ENCODE measurements around the gene LHFPL2. TPM values are rescaled to one million over a fixed set of nuclear protein-coding genes. Genes with fewer than 3 reads are reported as not detected.

Gene LHFPL2
- total and polyA plus RNA-seq, 4 experiments from 2014 or later = 0.25 to 2.7 (median 1.6) TPM

GRCh38 chr5:78601559-78602314 lies 46.8 kb downstream of the LHFPL2 start:
- Histone ChIP-seq H3K27ac (ENCODE audit: low read depth, low read length) (no peak overlapping the region), H3K4me1 (ENCODE audit: insufficient read depth, low read length) (no peaks in the 10 kb centered on the region), H3K27me3 (ENCODE audit: insufficient read depth, low read length) (no peaks in the 10 kb centered on the region), H3K4me3 (ENCODE audit: low read length in 2 of 2) (no peak overlapping the region), H3K36me3 (ENCODE audit: insufficient read depth, low read length) (no peaks in the 10 kb centered on the region), H3K9me3 (ENCODE audit: control insufficient read depth in 1 of 2, low read length in 2 of 2) (no peaks in the 10 kb centered on the region)
- DNase-seq = no peak
- CTCF ChIA-PET (ENCODE audit: partially characterized antibody) = no interaction called here
- Mint-ChIP-seq H3K9me3 (no peaks in the 10 kb centered on the region), H3K36me3 (no peaks in the 10 kb centered on the region), H3K4me3 (no peak overlapping the region), H3K27ac (no peak overlapping the region), H3K4me1 (no peaks in the 10 kb centered on the region), H3K27me3 (peaks cover 4 to 13% of the 10 kb centered on the region in 2 donors)
- POLR2A ChIA-PET (ENCODE audit: partially characterized antibody) = no interaction called here
- intact Hi-C loops (cut with micrococcal nuclease) = no loop called here

GRCh38 chr5:78600687-78601414 lies 47.7 kb downstream of the LHFPL2 start:
- Mint-ChIP-seq H3K4me1 (no peaks in the 10 kb centered on the region), H3K9me3 (no peaks in the 10 kb centered on the region), H3K27me3 (peaks cover 4 to 12% of the 10 kb centered on the region in 2 donors), H3K36me3 (no peaks in the 10 kb centered on the region), H3K4me3 (no peak overlapping the region), H3K27ac (no peak overlapping the region)
- DNase-seq = no peak
- Histone ChIP-seq H3K36me3 (ENCODE audit: insufficient read depth, low read length) (no peaks in the 10 kb centered on the region), H3K4me3 (ENCODE audit: low read length in 2 of 2) (no peak overlapping the region), H3K4me1 (ENCODE audit: insufficient read depth, low read length) (no peaks in the 10 kb centered on the region), H3K27me3 (ENCODE audit: insufficient read depth, low read length) (no peaks in the 10 kb centered on the region), H3K27ac (ENCODE audit: low read depth, low read length) (no peak overlapping the region), H3K9me3 (ENCODE audit: control insufficient read depth in 1 of 2, low read length in 2 of 2) (no peaks in the 10 kb centered on the region)
- CTCF ChIA-PET (ENCODE audit: partially characterized antibody) = no interaction called here
- POLR2A ChIA-PET (ENCODE audit: partially characterized antibody) = no interaction called here
- intact Hi-C loops (cut with micrococcal nuclease) = no loop called here

- Histone ChIP-seq H3K27me3 (ENCODE audit: insufficient read depth, low read length) (no peaks in the 10 kb centered on the region), H3K4me3 (ENCODE audit: low read length in 2 of 2) (no peak overlapping the region), H3K4me1 (ENCODE audit: insufficient read depth, low read length) (no peaks in the 10 kb centered on the region), H3K36me3 (ENCODE audit: insufficient read depth, low read length) (no peaks in the 10 kb centered on the region), H3K27ac (ENCODE audit: low read depth, low read length) (no peak overlapping the region), H3K9me3 (ENCODE audit: control insufficient read depth in 1 of 2, low read length in 2 of 2) (no peaks in the 10 kb centered on the region)
- intact Hi-C loops (cut with micrococcal nuclease) = no loop called here
- H3K4me3 Mint-ChIP-seq = no peak overlapping the region
- DNase-seq = no peak
- no peaks in the 10 kb centered on the region for H3K4me1 Mint-ChIP-seq
- ChIA-PET POLR2A (ENCODE audit: partially characterized antibody) (no interaction called here), CTCF (ENCODE audit: partially characterized antibody) (no interaction called here)
- no peaks in the 10 kb centered on the region for H3K9me3 Mint-ChIP-seq
- peaks cover 1 to 10% of the 10 kb centered on the region in 2 donors for H3K27me3 Mint-ChIP-seq
- H3K36me3 Mint-ChIP-seq = no peaks in the 10 kb centered on the region
- H3K27ac Mint-ChIP-seq = no peak overlapping the region
Observed at GRCh38 chr5:78598973-78599372, 49.6 kb downstream of the LHFPL2 start.

- no peaks in the 10 kb centered on the region for H3K4me1 ChIP-seq (ENCODE audit: insufficient read depth, low read length)
Observed at GRCh38 chr5:78597974-78598371, 50.6 kb downstream of the LHFPL2 start.

GRCh38 chr5:78597068-78597973 lies 51.3 kb downstream of the LHFPL2 start:
- H3K4me3 Mint-ChIP-seq = no peak overlapping the region
- ChIA-PET CTCF (ENCODE audit: partially characterized antibody) (no interaction called here), POLR2A (ENCODE audit: partially characterized antibody) (no interaction called here)
- H3K4me1 Mint-ChIP-seq = no peaks in the 10 kb centered on the region
- no peak for DNase-seq
- Histone ChIP-seq H3K36me3 (ENCODE audit: insufficient read depth, low read length) (no peaks in the 10 kb centered on the region), H3K9me3 (ENCODE audit: control insufficient read depth in 1 of 2, low read length in 2 of 2) (no peaks in the 10 kb centered on the region), H3K27me3 (ENCODE audit: insufficient read depth, low read length) (no peaks in the 10 kb centered on the region), H3K4me1 (ENCODE audit: insufficient read depth, low read length) (no peaks in the 10 kb centered on the region), H3K4me3 (ENCODE audit: low read length in 2 of 2) (no peak overlapping the region), H3K27ac (ENCODE audit: low read depth, low read length) (no peak overlapping the region)
- no peak overlapping the region for H3K27ac Mint-ChIP-seq
- peaks cover 5 to 18% of the 10 kb centered on the region in 2 donors for H3K27me3 Mint-ChIP-seq
- no peaks in the 10 kb centered on the region for H3K9me3 Mint-ChIP-seq
- intact Hi-C loops (cut with micrococcal nuclease) = no loop called here
- H3K36me3 Mint-ChIP-seq = no peaks in the 10 kb centered on the region

More at GRCh38 chr5:78597974-78598371, 50.6 kb downstream of the LHFPL2 start:
- no peaks in the 10 kb centered on the region for H3K36me3 Mint-ChIP-seq
- no peaks in the 10 kb centered on the region for H3K9me3 ChIP-seq (ENCODE audit: control insufficient read depth in 1 of 2, low read length in 2 of 2)
- H3K36me3 ChIP-seq (ENCODE audit: insufficient read depth, low read length) = no peaks in the 10 kb centered on the region
- H3K27ac ChIP-seq (ENCODE audit: low read depth, low read length) = no peak overlapping the region
- no peak overlapping the region for H3K27ac Mint-ChIP-seq
- intact Hi-C loops (cut with micrococcal nuclease) = no loop called here
- no peak overlapping the region for H3K4me3 ChIP-seq (ENCODE audit: low read length in 2 of 2)
- H3K9me3 Mint-ChIP-seq = no peaks in the 10 kb centered on the region
- H3K4me1 Mint-ChIP-seq = no peaks in the 10 kb centered on the region
- DNase-seq = no peak
- H3K4me3 Mint-ChIP-seq = no peak overlapping the region
- peaks cover 5 to 18% of the 10 kb centered on the region in 2 donors for H3K27me3 Mint-ChIP-seq
- ChIA-PET POLR2A (ENCODE audit: partially characterized antibody) (no interaction called here), CTCF (ENCODE audit: partially characterized antibody) (no interaction called here)
- no peaks in the 10 kb centered on the region for H3K27me3 ChIP-seq (ENCODE audit: insufficient read depth, low read length)

GRCh38 chr5:78595458-78595921 lies 53.1 kb downstream of the LHFPL2 start:
- Mint-ChIP-seq H3K9me3 (no peaks in the 10 kb centered on the region), H3K27me3 (peaks cover 7 to 21% of the 10 kb centered on the region in 2 donors), H3K4me3 (no peak overlapping the region), H3K27ac (no peak overlapping the region), H3K36me3 (no peaks in the 10 kb centered on the region), H3K4me1 (no peaks in the 10 kb centered on the region)
- Histone ChIP-seq H3K4me3 (ENCODE audit: low read length in 2 of 2) (no peak overlapping the region), H3K9me3 (ENCODE audit: control insufficient read depth in 1 of 2, low read length in 2 of 2) (no peaks in the 10 kb centered on the region), H3K27ac (ENCODE audit: low read depth, low read length) (no peak overlapping the region), H3K4me1 (ENCODE audit: insufficient read depth, low read length) (no peaks in the 10 kb centered on the region), H3K27me3 (ENCODE audit: insufficient read depth, low read length) (no peaks in the 10 kb centered on the region), H3K36me3 (ENCODE audit: insufficient read depth, low read length) (no peaks in the 10 kb centered on the region)
- ChIA-PET POLR2A (ENCODE audit: partially characterized antibody) (no interaction called here), CTCF (ENCODE audit: partially characterized antibody) (no interaction called here)
- intact Hi-C loops (cut with micrococcal nuclease) = no loop called here
- no peak for DNase-seq

Measured in CD4-positive, alpha-beta memory T cell (primary cell).